AG09309 (cell line): ENCODE data around the gene TMEM62.
"Not testable (repeated sequence)": the region's sequence is repeated elsewhere in the genome, so short reads cannot be mapped to it uniquely, and the experiment has no call there.

Experiments
- DNase-seq: peaks from one replicate; pipeline ENCODE4 v3.0.0-alpha.2; 2010; ENCODE audit warnings: low read depth
- H3K4me3 ChIP-seq: 2 replicates; pipeline ENCODE4 v1.5.1; 2011; ENCODE audit warnings: mild to moderate bottlenecking, low read depth, low read length, moderate library complexity; ENCODE audit not compliant: control insufficient read depth
- TF ChIP-seq, protein P1 (sequence below): IDR thresholded peaks from 2 replicates; pipeline ENCODE4 v1.5.1; 2011; ENCODE audit warnings: mild to moderate bottlenecking, low read depth, low read length, inconsistent platforms; ENCODE audit not compliant: insufficient read depth, control insufficient read depth; ENCODE audit errors: missing control alignments

TMEM62 gene

DNA sequence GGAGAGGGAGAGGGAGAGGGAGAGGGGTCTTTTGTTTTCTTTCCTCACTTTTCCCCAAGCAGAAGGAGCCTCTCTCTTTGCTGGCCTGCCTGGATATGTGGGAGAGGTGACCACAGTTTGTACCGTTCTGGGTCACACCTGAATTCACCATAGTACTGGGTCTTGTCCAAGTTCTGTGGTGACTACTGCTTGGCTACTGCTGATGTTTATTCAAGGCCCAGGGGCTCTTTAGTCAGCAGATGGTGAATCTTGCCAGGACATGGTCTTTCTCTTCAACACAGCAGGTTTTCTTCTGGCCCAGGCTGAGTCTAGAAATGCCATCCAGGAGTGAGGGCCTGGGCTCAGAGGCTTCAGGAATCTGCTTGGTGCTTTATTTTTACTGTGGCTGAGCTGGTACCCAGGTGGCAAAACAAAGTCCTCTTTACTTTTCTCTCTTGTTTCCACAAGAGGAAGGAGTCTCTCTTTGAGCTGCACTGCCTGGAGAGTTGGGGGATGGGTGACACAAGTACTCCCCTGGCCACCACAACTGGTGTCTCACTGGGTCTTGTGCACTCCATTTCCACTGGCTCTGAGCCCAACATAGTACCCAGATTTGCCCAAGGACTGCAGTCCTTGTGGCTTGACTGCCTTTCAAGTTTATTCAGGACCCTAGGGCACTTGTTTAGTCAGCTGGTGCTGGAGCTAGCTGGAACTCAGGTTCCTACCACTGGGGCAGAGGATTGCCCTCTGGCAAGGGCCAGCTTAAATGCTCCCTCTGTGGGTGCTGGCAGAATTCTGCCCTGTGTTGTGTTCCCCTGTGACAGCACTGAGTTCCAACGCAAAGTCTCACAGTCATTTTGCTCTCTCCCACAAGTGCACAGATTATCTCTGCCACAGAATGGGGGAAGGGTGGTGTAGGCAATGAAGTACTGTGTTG, 35.1 kb downstream of the TMEM62 start:
- H3K4me3 ChIP-seq: no peak overlapping the region
- no peak for DNase-seq
- TF ChIP-seq, protein P1, sequence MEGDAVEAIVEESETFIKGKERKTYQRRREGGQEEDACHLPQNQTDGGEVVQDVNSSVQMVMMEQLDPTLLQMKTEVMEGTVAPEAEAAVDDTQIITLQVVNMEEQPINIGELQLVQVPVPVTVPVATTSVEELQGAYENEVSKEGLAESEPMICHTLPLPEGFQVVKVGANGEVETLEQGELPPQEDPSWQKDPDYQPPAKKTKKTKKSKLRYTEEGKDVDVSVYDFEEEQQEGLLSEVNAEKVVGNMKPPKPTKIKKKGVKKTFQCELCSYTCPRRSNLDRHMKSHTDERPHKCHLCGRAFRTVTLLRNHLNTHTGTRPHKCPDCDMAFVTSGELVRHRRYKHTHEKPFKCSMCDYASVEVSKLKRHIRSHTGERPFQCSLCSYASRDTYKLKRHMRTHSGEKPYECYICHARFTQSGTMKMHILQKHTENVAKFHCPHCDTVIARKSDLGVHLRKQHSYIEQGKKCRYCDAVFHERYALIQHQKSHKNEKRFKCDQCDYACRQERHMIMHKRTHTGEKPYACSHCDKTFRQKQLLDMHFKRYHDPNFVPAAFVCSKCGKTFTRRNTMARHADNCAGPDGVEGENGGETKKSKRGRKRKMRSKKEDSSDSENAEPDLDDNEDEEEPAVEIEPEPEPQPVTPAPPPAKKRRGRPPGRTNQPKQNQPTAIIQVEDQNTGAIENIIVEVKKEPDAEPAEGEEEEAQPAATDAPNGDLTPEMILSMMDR: no peak

DNA sequence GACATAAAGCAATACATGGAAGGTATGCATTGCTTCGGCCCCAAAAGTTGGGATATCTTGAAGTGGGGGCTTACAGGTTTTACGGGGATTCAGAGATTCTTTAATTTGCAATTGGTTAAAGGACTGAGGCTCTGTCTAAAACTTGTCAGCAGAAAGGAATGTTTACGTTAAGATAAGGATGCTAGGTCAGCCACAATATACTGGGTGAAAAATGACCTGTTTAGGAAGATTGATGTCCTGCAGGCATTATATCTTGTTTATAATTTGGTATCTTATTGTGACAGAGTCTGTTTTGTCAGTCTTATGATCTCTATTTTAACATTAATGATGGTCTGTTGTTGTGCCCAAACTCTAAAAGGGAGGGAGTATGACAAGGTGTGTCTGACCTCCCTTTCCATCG, 36.5 kb downstream of the TMEM62 start:
- H3K4me3 ChIP-seq: no peak overlapping the region
- TF ChIP-seq, protein P1: no peak
- DNase-seq: no peak

DNA sequence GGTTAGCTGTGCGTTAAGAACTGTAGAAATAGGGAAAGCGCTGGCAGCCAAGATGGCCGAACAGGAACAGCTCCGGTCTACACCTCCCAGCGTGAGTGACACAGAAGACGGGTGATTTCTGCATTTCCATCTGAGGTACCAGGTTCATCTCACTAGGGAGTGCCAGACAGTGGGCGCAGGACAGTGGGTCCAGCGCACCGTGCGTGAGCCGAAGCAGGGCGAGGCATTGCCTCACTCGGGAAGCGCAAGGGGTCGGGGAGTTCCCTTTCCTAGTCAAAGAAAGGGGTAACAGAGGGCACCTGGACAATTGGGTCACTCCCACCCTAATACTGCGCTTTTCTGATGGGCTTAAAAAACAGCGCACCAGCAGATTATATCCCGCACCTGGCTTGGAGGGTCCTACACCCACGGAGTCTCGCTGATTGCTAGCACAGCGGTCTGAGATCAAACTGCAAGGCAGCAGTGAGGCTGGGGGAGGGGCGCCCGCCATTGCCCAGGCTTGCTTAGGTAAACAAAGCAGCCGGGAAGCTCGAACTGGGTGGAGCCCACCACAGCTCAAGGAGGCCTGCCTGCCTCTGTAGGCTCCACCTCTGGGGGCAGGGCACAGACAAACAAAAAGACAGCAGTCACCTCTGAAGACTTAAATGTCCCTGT, 42.4 kb downstream of the TMEM62 start:
- DNase-seq, H3K4me3 ChIP-seq: not testable (repeated sequence)

DNA sequence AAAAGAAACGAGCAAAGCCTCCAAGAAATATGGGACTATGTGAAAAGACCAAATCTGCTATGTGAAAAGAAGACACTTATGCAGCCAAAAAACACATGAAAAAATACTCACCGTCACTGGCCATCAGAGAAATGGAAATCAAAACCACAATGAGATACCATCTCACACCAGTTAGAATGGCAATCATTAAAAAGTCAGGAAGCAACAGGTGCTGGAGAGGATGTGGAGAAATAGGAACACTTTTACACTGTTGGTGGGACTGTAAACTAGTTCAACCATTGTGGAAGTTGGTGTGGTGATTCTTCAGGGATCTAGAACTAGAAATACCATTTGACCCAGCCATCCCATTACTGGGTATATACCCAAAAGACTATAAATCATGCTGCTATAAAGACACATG, 43.8 kb downstream of the TMEM62 start:
- DNase-seq, H3K4me3 ChIP-seq: not testable (repeated sequence)

DNA sequence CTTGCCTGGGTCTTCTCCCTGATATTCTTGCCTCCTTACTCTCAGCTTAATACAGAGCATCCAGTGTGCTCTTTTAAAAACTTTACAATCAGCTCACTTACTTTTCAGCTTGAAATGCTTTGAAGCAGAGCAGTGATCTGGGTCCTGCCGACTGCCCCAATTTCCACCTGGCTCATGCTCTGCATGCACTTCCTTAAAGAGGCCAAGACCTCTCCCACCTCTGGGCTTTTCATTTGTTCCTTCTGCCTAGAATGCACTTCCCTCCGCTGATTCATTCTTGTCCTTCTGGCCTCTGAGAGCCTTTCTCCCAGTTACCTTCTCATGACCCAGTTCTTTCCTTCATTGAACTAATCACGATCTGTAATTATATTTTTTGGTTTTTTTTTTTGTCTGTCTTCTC, 49.9 kb downstream of the TMEM62 start:
- TF ChIP-seq, protein P1: no peak
- no peak for DNase-seq

DNA sequence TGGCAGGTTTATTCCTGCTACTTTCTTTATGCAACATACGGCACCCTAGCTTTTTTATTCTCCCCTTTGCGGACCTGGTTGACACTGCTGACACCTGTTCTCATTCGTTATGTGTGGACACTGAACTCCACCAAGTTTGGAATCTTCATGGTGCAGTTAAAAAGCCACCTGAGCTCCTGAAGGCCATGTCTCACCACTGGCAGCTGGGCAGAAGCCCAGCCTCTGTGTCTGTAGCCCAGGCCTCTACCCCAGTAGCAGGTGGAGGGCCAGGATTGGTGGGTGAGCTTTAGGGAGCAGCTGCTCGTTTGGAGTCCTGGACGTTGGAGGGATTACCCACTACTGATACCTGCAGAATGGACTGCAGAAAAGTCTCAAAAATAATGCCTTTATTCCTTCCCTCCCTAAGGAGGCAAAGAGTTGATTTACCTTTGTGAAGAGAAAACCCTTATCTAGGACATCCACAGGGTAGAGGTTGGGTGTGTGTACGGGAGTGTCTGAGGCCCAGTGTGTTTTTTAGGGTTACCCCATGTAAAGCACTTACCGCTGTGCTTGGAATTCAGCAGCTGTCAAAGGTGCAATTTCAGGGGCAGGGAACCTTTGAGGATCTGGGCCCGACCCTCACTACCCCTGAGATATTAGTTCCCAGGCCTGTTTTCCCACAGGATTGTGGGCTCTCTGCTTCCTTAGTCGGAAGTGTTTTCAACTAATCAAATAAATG, 51.2 kb downstream of the TMEM62 start:
- H3K4me3 ChIP-seq: peak overlapping the region; percentile 79
- no peak for DNase-seq
- TF ChIP-seq, protein P1: no peak

More for the DNA sequence above, 49.9 kb downstream of the TMEM62 start:
- no peak overlapping the region for H3K4me3 ChIP-seq

DNA sequence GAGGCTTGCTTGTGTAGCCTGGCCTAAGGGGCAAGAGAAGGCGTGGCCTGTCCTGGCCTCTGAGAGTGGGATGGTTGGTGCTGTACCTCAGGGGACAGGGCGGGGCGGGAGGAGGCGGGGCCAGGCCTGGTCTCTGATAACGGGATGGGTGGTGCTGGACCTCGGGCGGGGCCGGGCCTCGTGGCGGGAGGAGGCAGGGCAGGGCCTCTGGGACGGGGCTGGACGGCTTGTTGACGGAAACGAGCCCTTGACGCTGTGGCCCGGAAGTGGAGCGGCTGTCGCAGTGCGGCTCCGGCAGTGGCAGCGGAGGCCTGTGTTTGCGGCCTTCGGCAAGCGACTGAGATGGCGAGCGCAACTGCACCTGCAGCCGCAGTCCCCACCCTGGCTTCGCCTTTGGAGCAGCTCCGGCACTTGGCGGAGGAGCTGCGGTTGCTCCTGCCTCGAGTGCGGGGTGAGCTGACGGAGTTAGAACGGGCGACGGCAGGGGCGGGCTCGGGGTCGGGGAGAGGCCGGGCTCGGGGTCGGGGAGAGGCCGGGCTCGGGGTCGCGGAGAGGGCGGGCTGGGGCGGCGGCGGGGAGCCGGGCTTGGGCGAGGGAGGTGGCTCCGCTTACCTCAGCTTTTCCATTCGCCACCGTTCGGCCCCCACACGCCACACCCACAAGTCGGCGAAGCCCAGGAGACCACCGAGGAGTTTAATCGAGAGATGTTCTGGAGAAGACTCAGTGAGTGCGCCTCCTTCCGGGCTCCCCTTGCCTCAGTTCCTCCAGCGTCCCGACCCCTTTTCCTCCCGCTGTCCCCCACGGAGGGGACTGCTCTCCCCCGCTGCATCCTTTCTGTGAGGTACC, 52.0 kb downstream of the TMEM62 start, which contains the start of gene CCNDBP1:
Gene CCNDBP1 (plus strand): TSS at position 247 of the 846 bp plus-strand sequence. CDS start 96 bp downstream, at position 343.
- peak; percentile 28 for DNase-seq
- H3K4me3 ChIP-seq: peak within 1 kb of the TSS; percentile 79
- TF ChIP-seq, protein P1: peak; percentile 55
